HG03457 (cell line): Measurements from ENCODE around the gene GNB4.

ENCODE experiments used
- ATAC-seq: cut with Tn5 transposase; IDR thresholded peaks from one replicate; pipeline ENCODE4 v1.9.1; 2021; ENCODE audit warnings: moderate number of reproducible peaks; ENCODE audit not compliant: unreplicated experiment

Gene GNB4

DNA sequence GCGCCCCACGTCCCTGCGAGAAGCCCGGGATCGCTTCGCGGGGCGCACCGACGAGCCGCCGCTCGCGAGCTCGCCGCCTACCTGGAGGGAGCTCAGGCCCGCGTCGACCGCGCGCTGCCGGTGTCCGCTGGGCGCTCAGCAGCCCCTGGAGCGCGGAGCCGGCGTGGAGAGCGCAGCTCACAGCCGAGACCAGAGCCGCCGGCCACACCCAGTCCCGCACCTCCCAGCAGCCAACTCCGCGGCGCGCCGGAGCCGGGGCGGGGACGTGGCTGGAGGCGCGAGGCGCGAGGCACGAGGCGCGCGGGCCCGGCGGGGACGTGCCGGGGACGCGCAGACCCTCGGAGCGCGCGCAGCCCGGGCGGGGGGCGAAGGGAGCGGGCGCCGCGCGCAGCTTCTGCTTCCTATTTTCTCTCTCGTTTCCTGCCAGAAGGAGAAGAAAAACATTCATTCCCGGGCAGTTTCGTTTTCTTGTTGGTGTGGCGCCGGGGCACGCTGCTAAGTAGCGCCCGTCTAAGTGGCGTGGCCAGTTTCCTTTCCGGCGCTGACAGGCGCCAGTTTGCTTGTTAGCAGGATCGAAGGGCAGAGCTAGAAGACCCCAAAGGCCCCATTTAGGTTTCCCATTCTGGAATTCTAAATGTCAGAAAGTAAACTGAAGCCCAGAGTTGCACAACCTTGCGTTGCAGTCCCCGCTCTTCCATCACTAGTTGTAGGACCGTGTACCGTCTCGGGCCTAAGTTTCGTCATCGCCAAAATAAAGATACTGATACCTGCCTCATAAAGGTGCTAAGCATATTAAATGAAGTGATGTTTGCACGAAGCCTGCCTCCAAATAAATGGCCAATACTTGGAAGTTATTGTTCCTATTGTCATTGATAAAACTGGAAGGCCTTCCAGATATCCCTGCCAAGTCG, at the start of gene GNB4:
TSS of gene GNB4 (minus strand) at position 206 of the 911 bp plus-strand sequence. CDS start 25,270 bp downstream, outside the sequence.
- peak; percentile 71 for ATAC-seq

DNA sequence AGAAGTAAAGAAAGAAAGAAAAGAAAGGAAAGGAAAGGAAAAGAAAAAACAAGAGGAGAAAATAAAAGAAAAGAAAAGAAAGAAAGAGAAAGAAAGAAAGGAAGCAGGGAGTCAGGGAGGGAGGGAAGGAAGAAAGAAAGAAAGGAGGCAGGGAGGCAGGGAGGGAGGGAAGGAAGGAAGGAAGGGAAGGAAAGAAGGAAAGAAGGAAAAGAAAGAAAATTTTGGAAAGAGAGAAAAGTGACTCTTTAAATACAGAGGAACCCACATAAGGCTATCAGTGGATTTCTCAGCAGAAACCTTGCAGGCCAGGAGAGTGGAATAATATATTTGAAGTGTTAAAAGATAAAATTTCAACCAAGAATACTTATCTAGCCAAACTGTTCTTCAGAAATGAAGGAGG, 44.2 kb upstream of the GNB4 start:
- no peak for ATAC-seq

DNA sequence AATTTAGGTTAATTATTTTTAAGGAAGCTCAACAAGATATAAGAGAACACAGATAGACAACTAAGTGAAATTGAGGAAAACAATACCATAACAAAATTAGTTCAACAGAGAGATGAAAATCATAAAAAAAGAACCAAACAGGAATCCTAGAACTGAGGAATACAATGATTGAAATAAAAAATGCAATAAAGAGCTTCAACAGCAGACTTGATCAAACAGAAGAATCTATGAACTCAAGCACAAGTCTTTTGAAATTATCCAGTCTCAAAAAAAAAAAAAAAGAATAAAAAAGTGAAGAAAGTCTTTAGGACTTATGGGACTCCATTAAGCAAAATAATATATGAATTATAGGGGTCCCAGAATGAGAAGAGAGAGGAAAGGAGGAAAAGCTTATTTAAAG, 42.0 kb upstream of the GNB4 start:
- ATAC-seq, result no peak

DNA sequence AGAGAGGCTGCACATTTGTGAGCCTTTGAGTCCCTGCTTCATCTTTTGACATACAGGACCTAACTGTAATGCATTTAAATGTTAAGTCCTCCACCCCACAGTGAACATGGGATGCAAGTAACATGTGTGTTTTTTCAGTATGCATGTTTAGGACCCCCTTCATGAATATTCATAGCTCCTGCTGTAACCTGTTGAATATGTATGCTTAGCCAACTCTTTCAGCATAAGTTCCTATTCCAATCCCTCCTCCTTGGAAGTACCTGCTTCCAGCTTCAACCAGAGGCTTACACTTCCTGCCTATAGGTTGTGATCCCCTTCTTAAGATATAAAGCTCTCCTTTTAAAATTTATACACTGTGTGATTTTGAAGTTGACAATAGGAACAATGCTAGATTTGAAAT, 36.9 kb upstream of the GNB4 start:
- no peak for ATAC-seq

DNA sequence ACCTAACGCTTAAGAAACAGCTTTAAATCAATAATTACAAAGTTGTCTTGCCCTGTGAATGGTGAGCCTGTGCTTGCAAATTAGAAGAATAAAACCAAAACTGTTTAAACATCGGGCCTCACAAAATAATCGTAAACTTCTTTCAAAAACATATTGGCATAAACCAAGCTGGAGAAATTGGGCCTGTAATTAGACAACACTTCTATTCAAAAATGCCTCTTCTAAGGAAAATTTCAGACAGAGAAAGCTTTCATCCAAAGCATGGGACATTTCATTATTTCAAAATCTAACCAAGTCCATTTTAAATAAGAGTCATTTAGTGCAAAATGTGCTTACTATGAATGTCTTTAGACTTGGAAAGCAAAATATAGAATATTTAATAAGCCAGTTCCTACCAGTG, 35.5 kb upstream of the GNB4 start:
- no peak for ATAC-seq

DNA sequence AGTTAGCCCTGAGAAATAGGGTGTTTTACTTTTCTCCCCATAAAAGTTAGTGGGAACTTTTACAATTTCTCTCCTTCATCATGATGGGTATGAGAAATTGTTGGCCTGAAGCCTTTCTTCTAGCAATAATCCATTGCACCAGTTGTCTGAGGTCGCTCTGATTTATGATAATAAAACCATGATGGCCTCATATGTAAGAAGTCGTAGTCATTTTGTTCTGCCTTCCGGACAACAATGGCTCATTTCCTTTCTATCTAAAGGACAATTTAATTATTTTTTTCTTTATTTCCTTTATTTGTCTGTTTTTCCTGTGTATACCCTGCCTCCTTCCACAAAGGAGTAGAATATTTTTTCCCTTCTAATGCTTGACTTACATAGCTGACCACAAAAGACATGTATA, 31.6 kb upstream of the GNB4 start:
- ATAC-seq, result no peak

DNA sequence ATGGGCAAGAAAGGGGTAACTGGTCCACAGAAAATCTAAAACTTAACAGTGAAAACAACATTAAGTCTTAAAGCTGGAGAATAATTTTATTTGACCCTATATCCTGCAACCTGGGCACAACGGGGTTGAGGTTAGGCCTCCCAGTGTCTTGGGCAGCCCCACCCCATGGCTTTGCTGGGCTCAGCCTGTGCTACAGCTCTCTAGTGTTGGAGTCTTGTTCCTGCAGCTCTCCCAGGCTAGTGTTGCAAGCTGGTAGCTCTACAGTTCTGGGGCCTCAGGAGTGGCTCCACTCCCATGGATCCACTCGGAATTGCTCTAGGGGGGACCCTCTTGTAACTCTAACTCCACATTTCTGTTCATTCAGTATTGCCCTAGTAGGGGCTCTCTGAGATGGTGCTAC, 24.9 kb upstream of the GNB4 start:
- no peak for ATAC-seq

DNA sequence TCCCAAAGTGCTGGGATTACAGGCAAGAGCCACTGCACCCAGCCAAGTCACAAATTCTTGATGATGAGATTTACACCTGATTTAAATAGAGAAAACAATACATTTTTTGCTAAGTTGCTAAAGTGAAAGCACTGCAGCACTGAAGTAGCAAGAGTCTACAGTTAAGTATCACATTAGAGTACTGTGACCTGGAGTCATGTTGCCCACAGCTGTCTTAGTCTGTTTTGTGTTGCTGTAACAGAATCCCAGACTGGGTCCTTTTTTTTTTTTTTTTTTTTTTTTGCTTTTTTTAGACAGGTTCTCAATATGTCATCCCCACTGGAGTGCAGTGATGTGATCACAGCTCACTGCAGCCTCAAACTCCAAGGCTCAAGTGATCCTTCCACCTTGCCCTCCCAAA, 23.2 kb upstream of the GNB4 start:
- no peak for ATAC-seq

DNA sequence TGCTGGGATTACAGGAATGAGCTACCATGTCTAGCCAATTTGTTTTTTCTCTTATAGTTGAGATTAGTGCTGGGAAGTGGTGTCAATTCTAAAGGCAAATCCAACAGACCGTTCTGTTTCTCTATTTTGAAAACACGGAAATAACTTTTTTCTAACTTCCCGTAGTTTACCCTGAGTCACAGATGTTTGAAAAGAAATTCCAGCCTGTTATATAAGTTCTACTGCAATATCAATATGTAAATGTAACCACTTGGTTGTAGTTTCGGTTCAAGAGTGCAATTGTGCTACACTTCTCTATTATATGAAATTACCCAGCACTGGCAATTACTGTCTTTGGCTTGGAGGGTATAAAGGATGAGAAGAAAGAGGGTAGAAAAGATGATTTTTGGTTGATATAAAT, 22.3 kb upstream of the GNB4 start:
- no peak for ATAC-seq

DNA sequence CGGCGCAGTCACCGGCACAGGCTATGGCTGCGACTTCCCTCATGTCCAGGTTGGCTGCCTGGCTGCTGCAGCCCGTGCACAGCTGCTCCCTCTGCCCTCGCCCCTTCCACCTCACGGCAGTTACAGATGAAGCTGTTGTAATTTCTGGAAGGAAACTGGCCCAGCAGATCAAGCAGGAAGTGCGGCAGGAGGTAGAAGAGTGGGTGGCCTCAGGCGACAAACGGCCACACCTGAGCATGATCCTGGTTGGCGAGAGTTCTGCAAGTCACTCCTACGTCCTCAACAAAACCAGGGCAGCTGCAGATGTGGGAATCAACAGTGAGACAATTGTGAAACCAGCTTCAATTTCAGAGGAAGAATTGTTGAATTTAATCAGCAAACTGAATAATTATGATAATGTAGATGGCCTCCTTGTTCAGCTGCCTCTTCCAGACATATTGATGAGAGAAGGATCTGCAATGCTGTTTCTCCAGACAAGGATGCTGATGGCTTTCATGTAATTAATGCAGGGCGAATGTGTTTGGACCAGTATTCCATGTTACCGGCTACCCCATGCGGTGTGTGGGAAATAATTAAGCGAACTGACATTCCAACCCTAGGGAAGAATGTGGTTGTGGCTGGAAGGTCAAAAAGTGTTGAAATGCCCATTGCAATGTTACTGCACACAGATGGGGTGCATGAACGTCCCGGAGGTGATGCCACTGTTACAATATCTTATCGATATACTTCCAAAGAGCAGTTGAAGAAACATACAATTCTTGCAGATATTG, 13.2 kb upstream of the GNB4 start:
- ATAC-seq, result no peak

DNA sequence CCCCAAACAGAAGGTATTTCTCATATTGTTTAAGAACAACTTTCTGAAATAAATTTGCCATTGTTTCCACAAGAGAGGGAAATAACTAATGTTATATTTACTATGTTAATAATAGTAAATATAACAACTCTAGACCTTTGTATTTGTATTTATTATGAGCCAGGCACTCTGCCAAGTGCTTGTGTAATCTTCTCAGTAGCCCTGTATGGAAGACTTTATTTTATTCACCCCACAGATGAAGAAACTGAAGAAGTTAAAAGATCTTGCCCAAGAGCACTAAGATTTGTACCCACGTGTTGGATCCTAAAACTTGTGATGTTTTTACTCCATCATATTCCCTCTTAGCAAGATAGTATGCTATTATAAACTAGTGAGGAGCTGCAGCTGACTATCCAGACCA, 12.0 kb upstream of the GNB4 start:
- no peak for ATAC-seq

DNA sequence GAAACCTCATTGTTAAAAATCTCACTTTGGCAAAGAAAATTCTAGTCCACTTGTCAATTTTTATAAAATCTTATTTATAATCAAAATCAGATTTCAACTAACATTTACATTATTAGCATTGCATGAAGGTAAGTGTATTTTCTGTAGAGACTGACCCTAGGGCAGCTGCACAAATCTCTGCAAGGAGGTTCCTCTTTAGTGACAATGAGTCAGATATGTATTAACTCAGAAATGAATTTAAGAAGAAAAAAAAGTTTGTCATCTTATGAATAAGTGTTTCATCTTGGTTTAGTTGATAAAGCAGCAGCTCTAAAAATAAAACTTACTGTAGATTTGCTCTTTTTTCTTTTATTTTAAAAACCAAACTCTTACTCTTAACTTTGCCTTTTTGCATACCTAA, 9.0 kb upstream of the GNB4 start:
- ATAC-seq, result no peak

DNA sequence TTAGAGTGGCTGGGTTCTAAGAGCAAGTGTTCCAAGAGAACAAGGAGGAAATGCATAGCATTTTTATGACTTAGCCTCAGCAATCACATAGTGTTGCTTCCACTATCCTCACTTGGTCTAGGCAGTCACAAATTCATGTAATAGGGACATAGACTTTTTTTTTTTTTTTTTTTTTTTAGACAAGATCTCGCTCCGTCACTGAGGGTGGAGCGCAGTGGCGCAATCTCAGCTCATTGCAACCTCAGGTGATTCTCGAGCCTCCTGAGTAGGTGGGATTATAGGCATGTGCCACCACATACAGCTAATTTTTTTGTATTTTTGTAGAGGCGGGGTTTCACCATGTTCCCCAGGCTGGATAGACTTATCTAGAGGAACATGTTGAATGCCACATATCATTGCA, 4.7 kb upstream of the GNB4 start:
- no peak for ATAC-seq

DNA sequence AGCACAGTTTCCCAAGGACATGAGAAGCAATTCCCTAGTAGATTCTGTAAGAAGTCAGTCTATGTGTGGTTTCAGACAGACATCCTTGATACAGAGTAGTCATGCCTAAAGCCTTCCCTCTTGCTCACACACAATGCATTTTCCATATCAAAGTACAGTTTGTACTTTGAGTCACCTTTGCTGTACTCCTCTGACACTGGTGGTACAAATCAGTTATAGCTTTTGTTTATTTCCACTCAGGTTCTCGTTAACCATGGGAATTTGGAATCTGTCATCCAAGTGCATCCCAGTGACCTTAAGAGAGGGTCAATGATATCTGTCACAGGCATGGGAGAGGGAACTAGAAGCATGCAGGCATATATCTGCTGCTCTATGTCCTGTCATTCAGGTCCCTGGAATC, 3.6 kb upstream of the GNB4 start:
- no peak for ATAC-seq

DNA sequence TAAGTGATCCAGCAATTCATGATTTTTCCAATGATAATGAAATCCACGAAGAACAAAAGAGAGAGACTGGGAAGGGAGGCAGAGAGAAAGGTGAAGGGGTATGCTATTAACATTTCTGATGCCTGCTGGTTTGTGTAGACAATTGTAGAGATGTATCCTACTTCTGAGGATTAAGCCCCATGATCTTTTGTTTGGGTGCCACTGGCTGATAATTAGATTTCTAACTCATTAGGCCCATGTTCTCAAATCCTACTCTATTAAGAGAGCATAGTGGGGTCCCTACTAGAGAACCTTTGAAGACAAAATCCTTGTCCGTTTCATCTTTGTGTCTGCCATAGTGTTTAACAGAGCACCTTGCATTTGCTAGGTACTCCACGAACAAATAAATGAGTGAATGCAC, 2.7 kb upstream of the GNB4 start:
- ATAC-seq, result no peak

DNA sequence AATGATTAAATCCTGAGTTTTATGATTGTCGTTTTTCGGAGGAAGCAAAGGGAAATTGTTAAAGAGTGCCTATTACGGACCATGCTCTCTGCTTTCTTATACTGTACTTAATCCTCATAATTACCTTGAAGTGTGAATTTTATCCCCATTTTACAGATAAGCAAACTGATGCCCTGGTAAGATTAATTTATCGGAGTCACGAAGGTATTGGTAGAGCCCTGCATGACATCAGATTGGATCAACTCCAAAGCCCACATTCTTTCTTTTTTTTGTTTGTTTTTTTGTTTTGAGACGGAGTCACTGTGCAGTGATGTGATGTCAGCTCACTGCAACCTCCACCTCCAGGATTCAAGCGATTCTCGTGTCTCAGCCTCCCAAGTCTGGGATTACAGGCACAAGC, 1.6 kb upstream of the GNB4 start:
- ATAC-seq, result no peak

DNA sequence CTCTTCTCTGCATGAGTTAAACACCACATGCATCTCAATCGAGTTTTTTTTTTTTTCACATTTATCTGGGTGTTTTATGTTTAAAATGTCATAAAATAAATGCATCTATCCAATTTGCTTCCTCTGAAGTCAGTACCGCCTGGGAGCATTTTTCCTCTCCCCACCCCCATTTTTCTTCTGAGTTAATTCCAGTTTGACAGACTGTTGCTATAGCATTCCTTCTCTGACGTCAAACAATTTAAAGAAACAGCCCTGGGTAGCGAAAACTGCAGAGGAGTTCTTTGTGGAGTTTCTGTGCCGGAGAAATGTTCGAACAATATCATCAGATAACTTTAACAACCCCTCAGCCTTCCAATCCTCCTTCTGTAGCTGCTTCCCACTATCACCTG, 900 bp upstream of the GNB4 start:
- no peak for ATAC-seq

DNA sequence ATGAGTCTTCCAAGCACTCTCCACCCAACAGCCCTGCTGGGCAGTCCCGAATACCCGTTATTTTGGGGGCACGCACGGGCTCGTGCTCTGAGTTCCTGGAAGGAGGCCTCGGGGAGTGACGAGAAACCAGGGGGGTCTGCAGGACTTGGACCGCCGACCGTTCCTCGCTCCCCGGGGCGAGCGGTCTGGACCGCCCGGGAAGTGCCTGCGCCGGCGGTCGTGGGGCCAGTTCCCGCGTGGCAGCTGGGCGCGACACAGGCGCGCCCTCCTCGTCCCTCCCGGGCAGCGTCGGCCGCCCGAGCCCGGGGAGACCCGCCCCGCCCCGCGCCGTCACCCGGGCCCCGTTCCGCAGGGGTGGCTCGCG, 387 bp downstream of the GNB4 start:
- peak; percentile 28 for ATAC-seq

DNA sequence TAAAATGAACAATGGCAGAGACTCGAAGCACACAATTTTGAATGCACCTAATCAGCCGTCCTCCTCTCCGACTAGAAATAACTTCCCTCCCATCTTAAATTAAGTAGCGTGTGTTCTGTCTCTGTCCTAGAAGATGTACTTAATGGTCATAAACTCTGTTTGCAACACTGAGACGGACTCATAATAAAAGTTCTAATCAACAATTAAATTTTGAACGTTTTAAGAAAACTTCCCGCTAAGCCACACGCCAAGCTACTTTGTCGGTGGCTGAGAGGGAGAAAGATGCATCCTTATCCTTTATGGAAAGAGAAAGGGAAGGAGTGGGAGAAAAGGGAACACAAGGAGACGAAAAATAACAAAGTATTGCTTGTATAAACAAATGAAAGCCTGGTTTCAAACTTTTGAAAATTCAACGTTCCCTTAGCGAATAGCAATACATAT, 989 bp downstream of the GNB4 start:
- ATAC-seq, result no peak

DNA sequence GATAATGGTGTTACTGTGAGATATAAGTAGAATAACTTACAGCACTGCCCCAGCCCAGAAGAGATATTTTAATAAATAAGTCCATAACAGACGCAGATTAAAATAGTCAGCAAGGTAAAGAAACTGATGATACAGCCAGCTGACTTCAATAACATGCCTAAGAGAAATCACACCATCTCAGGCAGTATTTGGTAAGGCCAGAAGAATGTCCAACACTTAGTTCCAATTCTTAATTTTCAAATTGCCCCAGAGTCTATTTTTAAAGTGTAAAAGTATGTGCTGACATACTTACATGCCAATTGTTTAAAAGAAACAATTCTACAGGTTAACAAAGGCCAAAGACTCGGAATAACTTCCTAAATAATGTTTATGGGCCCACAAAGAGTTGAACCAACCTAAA, 1.6 kb downstream of the GNB4 start:
- ATAC-seq, result no peak

DNA sequence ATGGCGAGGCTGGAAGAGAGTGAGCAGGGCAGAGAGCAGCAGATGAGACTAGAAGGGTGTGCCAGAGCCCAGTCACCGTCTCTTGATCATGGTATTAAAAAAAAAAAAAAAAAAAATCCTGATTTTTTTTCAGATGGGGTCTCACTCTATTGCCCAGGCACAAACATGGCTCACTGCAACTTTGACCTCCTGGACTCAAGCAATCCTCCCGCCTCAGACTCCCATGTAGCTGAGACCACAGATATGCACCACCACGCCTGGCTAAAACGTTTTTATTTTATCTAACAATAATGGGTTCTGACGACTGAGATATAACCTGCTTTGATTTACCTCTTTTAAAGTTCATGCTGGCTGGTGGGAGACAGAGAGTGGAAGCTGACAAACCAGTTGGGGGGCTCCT, 4.0 kb downstream of the GNB4 start:
- no peak for ATAC-seq

DNA sequence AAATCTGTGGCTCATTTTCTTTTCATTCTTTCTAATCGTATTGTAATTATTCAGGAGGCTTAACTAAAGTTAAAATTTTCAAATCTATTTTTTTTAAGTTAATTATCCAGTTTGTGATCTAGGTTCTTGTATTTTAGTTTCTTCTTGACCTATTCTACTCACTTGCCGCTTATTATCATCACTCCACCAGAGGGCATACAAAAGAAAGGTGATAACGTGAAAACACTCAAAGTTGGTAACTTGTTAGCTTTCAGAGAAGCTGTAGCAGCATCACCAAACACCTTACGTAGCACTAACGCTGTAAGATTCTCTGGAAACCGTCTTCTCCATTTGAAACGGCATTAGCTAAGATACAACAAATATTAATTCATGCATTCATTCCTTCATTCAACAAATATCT, 4.8 kb downstream of the GNB4 start:
- no peak for ATAC-seq
